ACC112 (cell line): ENCODE data around the gene C11orf98.

Experiments
- H2AFZ ChIP-seq: fragments of 200-600 bp; sonication (generic); one replicate; pipeline ENCODE4 v1.6.0; 2017; ENCODE audit warnings: antibody characterized with exemption, low read length; ENCODE audit not compliant: unreplicated experiment
- H3K27ac ChIP-seq: fragments of 200-600 bp; sonication (generic); 2 replicates; pipeline ENCODE4 v1.5.1; 2014; ENCODE audit warnings: low read depth, mild to moderate bottlenecking, antibody characterized with exemption, low read length, moderate library complexity
- H3K27me3 ChIP-seq: fragments of 200-600 bp; sonication (generic); 2 replicates; pipeline ENCODE4 v1.6.1; 2014; ENCODE audit warnings: mild to moderate bottlenecking, antibody characterized with exemption, low read length, moderate library complexity, mixed read lengths; ENCODE audit not compliant: insufficient read depth
- H3K36me3 ChIP-seq: fragments of 200-600 bp; sonication (generic); 2 replicates; pipeline ENCODE4 v1.6.1; 2016; ENCODE audit warnings: mild to moderate bottlenecking, antibody characterized with exemption, low read length, moderate library complexity, mixed read lengths; ENCODE audit not compliant: insufficient read depth
- H3K4me1 ChIP-seq: fragments of 200-600 bp; sonication (generic); one replicate; pipeline ENCODE4 v1.6.1; 2016; ENCODE audit warnings: low read length, mixed read lengths; ENCODE audit not compliant: insufficient read depth, unreplicated experiment, control insufficient read depth
- H3K4me3 ChIP-seq: fragments of 200-600 bp; sonication (generic); 2 replicates; pipeline ENCODE4 v1.5.1; 2014; ENCODE audit warnings: mild to moderate bottlenecking, low read depth, low read length
- H3K79me2 ChIP-seq: fragments of 200-600 bp; sonication (generic); one replicate; pipeline ENCODE4 v1.6.0; 2016; ENCODE audit warnings: low read length; ENCODE audit not compliant: control insufficient read depth, unreplicated experiment, insufficient read depth

The C11orf98 gene

DNA sequence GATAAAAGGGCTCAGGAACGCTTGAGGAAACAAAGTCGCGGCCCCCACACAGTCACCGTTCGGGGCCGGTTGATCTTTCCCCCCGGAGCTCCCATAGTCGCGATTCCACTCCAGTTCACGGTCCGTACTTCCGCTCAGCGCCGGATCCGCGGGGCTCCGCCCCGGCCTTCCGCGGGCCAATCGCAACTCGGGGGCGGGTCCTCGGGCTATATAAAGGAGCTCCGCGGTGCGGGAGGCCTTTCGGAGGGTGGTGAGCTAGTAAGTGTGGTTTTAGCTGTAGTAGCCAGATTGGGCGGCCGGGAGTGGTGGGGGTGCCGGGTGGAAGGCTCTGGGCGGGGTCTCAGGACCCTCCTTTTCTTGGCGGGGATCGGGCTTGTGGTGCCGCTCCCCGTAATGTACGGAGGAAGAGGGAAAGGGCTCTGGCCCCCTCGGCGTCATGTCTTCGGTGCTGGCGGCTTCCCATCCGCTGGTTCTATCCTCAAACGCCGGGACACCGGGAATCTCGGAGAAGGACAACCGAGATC, at the start of gene C11orf98, which contains the start of gene CSKMT:
C11orf98 (minus strand) TSS at position 136 of the 524 bp plus-strand sequence; CDS start at position 95, 41 bp downstream.
CSKMT (plus strand) TSS at position 238 of the 524 bp plus-strand sequence. CDS start 568 bp downstream, outside the sequence.
- Histone ChIP-seq H3K79me2 (peaks cover 37% of the 10 kb centered on the region), H3K4me3 (peak within 1 kb of the TSS; percentile 99), H3K27ac (peak within 1 kb of the TSS; percentile 62), H3K27me3 (no peaks in the 10 kb centered on the region), H3K4me1 (peaks cover 25% of the 10 kb centered on the region), H3K36me3 (peaks cover 15% of the 10 kb centered on the region; the same call in 1 of the 2 replicates), H2AFZ (peak within 1 kb of the TSS; percentile 83)

DNA sequence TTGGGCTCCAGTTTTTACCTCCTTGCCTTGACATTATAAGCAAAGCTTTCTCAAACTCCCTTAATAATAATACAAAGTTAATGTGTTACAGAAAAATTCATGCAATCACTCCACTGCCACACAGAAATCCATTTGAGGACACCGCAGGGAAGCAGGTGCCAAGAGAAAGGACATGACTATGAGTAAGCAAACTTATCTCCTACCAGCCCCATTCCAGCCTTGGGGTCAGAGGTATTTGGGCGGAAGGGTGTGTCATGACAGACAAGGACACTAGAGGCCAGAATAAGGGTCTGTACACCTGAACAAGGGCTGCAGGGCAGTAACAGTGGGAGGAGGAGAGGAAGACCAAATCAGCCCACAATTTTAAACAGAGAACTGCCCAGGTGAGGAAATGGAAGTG, 48.3 kb upstream of the C11orf98 start:
- no peaks in the 10 kb centered on the region for H3K27me3 ChIP-seq
- H3K4me3 ChIP-seq, result no peak overlapping the region
- H3K79me2 ChIP-seq, result peaks cover 32% of the 10 kb centered on the region
- H3K36me3 ChIP-seq, result peaks cover 56% of the 10 kb centered on the region
- peaks cover 25% of the 10 kb centered on the region for H3K4me1 ChIP-seq
- H2AFZ ChIP-seq, result no peak overlapping the region
- peak overlapping the region; percentile 32; the same call in 1 of the 2 replicates for H3K27ac ChIP-seq

DNA sequence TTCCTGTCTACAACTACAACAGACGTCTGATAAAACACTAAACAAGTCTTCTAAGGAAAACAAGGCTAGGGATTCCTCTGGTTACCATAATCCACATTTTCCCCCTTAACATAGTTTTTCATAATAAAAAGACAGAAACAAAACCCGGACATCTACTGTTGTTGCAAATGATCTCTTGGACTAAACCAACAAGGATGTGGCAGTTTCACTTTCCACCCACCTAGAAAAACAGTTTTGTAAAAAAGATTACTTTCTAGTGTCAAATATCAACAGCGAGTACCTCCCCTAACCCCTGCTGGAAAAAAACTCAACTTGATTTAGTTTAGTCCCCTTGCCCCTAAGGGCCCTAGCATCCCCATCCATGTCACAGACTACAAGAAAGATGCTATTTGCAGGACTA, 47.9 kb upstream of the C11orf98 start:
- H3K79me2 ChIP-seq, result peaks cover 28% of the 10 kb centered on the region
- peak overlapping the region; percentile 32; the same call in 1 of the 2 replicates for H3K27ac ChIP-seq
- peaks cover 52% of the 10 kb centered on the region for H3K36me3 ChIP-seq

DNA sequence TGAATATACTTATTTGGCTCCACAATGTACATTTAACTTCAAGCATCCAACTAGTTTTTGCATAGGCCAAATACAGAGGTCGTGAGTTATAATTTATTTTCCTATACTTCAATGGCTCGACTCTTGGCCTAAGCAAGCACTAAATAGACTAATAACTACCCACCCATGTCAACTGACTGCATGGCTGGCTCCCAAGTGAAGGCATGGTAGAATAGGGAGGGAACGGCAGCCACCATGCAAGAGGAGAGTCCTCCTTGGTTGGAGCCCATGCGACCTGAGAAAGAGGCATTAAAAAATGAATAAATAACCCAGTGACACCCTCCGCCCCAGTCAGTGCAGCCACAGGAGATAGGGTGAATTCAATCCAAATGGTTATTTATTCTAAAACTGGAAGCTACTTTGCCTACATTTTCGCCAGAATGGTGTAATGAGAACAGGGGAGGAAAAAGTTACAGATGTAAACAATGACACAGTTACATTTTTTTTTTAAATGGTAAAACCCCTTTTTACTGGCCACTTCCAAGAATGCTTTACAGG, 47.3 kb upstream of the C11orf98 start:
- H3K4me1 ChIP-seq, result peaks cover 25% of the 10 kb centered on the region
- peaks cover 23% of the 10 kb centered on the region for H3K79me2 ChIP-seq
- H2AFZ ChIP-seq, result no peak overlapping the region
- no peaks in the 10 kb centered on the region for H3K27me3 ChIP-seq
- 0 out of 2 replicates have a peak overlapping the region, but pooled peaks have one; percentile 32 for H3K27ac ChIP-seq
- H3K36me3 ChIP-seq, result peaks cover 48% of the 10 kb centered on the region
- H3K4me3 ChIP-seq, result no peak overlapping the region

More for the DNA sequence above, 47.9 kb upstream of the C11orf98 start:
- Histone ChIP-seq H3K4me3 (no peak overlapping the region), H3K4me1 (peaks cover 25% of the 10 kb centered on the region), H3K27me3 (no peaks in the 10 kb centered on the region), H2AFZ (no peak overlapping the region)

DNA sequence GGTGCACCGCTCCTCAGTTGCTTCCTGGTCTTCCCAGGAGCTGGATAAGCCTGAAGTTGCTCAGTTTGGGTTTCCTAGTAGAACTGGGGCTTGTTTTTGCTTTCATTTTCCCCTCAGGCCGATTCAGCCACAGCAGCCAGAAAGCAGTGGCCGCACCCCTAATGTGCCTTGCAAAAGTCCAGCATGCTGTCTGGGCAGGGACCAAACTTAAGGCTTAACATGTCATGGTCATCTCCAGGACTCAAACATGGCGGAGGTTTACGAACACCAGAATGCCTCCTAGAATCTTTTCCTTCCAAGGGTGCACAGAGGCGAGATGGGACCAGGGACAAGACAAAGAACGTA, 45.0 kb upstream of the C11orf98 start:
- Histone ChIP-seq H2AFZ (peak overlapping the region; percentile 92), H3K4me3 (peak overlapping the region; percentile 79), H3K4me1 (peaks cover 36% of the 10 kb centered on the region), H3K79me2 (peaks cover 4% of the 10 kb centered on the region), H3K27ac (peak overlapping the region; percentile 88), H3K36me3 (peaks cover 33% of the 10 kb centered on the region), H3K27me3 (no peaks in the 10 kb centered on the region)

DNA sequence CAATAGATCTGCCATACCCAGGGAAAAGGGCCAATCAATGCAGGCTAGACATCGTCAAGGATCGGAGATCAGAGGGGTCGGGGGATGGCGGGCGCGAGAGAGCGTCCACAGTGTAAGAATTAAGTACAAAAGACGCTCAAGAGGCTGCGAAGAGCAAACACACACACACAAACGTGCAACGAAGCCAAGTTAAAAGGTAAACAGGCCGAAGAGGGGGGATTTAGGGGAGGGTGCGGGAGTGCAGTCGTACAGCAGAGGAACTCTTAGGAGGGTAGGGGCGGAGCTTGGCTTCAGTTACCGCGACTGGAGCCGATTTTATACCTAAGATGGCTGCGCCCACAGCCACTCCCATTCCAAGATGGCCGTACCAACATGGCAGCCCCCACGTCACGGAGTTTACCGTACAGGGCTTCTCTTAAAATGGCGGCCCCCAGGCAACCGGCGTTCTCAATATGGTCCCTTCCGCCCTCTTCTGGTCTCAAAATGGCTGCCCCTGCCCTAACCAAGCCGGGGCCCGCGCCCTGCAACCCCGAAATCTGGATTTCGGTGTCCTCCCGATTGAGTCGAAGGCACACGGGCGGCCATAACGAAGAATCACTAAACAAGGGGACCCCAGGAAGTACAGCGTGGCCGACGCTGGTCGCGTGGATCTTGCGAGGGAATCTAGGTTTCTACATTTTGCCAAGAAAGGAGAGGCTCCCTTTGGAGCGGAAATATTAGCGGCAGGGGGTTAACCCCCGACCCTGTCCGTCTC, 44.4 kb upstream of the C11orf98 start:
- Histone ChIP-seq H2AFZ (peak overlapping the region; percentile 92), H3K79me2 (peaks cover 3% of the 10 kb centered on the region), H3K36me3 (peaks cover 30% of the 10 kb centered on the region), H3K4me1 (peaks cover 36% of the 10 kb centered on the region), H3K27ac (peak overlapping the region; percentile 88), H3K4me3 (peak overlapping the region; percentile 79), H3K27me3 (no peaks in the 10 kb centered on the region)

DNA sequence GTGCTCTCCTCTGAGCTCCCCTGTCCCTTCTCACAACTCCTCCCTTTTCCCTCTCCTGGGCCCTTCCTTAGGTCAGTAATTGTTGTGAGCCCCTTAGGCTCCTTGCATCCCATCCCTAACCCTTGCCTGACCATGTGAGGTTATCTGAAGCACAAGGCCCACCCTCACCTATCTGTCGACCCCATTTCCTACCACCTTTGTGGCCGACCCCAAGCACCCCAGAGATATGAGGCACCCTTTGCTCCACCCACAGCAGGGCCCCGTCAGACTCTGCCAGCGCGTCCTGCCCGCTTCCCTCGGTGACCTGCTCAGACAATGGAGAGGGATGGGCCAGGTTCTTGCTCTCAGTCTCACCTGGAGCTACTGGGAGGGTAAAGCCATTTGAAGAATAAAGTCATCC, 43.8 kb upstream of the C11orf98 start:
- H3K36me3 ChIP-seq, result peaks cover 26% of the 10 kb centered on the region

DNA sequence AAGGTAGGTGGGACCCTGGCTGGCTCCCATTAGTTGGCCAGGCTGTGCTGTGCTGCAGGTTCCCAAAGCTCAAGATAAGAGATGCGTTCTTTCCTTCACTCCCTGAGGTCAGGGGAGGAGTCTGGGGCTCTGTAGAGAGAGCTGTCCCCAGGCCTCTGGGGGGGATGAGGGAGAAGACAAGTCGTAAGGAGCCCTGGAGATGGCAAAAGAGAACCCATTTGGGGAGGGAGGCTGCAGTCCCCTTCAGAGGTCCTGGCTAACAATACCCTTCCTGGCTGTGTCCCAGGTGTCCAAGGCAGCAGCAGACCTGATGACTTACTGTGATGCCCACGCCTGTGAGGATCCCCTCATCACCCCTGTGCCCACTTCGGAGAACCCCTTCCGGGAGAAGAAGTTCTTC, 43.4 kb upstream of the C11orf98 start:
- Histone ChIP-seq H3K4me1 (peaks cover 34% of the 10 kb centered on the region), H3K27ac (0 out of 2 replicates have a peak overlapping the region, but pooled peaks have one; percentile 88), H3K27me3 (no peaks in the 10 kb centered on the region), H3K36me3 (peaks cover 22% of the 10 kb centered on the region), H2AFZ (no peak overlapping the region), H3K4me3 (peak overlapping the region; percentile 79), H3K79me2 (no peaks in the 10 kb centered on the region)

More for the DNA sequence above, 43.8 kb upstream of the C11orf98 start:
- Histone ChIP-seq H2AFZ (peak overlapping the region; percentile 66), H3K4me3 (peak overlapping the region; percentile 79), H3K27ac (peak overlapping the region; percentile 88), H3K27me3 (no peaks in the 10 kb centered on the region), H3K79me2 (no peaks in the 10 kb centered on the region), H3K4me1 (peaks cover 36% of the 10 kb centered on the region)

DNA sequence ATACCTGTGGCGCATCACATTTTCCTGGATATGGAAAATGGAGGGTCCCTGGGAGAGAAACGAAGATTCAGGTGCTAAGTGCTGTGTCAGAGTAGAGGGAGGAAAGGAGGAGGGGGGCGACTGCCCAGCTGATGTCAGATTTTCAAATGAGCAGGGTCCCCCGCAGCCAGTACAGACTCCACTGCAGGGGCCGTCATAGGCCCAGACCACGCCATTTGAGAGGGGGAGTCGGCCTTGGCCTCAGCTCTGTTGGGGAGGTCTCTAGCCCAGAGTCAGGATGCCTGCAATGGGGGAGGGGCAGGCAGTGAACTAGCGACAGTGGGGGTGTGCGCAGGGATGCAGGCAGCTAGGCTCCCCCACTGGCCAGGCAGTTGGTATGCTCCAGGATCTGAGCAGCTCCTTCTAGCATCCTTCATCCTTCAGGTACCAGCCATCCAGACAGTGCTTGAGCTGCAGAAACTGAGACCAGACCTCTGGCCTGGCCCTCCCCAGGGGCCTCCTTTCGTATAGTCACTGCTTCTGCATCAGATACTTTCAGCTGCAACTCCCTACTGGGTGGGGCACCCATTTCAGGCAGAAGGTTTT, 42.4 kb upstream of the C11orf98 start, which contains the start of the genes BSCL2 and GNG3:
BSCL2 (minus strand) TSS at position 148 of the 585 bp plus-strand sequence. CDS start 229 bp downstream, outside the sequence.
GNG3 (plus strand) TSS at position 400 of the 585 bp plus-strand sequence. CDS start 620 bp downstream, outside the sequence.
- Histone ChIP-seq H3K36me3 (peaks cover 18% of the 10 kb centered on the region), H3K4me1 (peaks cover 27% of the 10 kb centered on the region), H3K4me3 (peak within 1 kb of the TSS; percentile 75), H2AFZ (no peak within 1 kb of the TSS), H3K79me2 (no peaks in the 10 kb centered on the region), H3K27ac (no peak within 1 kb of the TSS), H3K27me3 (no peaks in the 10 kb centered on the region)

DNA sequence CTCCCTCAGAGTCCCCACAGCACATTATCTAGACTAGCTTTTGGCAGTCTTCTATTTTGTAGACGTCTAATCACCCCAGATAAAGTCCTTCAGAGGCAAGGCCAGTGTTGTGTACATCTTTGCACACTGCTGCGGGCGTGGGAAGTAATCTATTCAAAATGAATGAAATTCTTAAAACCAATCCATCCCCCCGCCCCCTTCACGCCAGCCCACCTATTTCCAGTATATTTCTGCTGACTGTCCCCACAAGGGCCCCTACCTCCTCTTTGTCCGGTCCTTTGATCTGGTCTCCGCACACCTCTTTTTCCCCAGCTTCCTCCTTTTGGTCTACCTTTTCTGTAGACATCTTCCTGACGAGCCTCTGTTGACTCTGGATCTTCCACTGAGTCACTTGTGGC, 41.8 kb upstream of the C11orf98 start:
- Histone ChIP-seq H3K79me2 (no peaks in the 10 kb centered on the region), H2AFZ (no peak overlapping the region), H3K36me3 (peaks cover 14% of the 10 kb centered on the region; the same call in 1 of the 2 replicates), H3K27me3 (no peaks in the 10 kb centered on the region), H3K27ac (no peak overlapping the region), H3K4me3 (peak overlapping the region; percentile 75; the same call in 1 of the 2 replicates), H3K4me1 (peaks cover 27% of the 10 kb centered on the region)
